K562 (cell line): ENCODE measurements around the gene CBX2. TPM values are rescaled to one million over a fixed set of nuclear protein-coding genes. Genes with fewer than 3 reads are reported as not detected.

ENCODE experiments used
- ATAC-seq: fragments of 200-7000 bp; cut with Tn5 transposase; 3 replicates; pipeline ENCODE4 v1.9.1; 2020; ENCODE audit warnings: moderate library complexity
- BruUV-seq: library from RNA; stranded (reverse); fragments of 400-500 nt; replicated peaks from 2 replicates; lab custom pipeline; 2021; lab: Mats Ljungman, UMichigan
- CTCF ChIA-PET: fragments of 300-600 bp; formaldehyde crosslinking; extraction: SDS; loops from one replicate; lab custom pipeline; 2021; ENCODE audit warnings: low intra/inter-chr PET ratio; lab: Yijun Ruan, JAX
- POLR2A ChIA-PET: fragments of 300-600, 350-650 bp; sonication (Branson Sonifier 250); formaldehyde crosslinking; extraction: SDS; loops from one replicate; lab custom pipeline; 2021; ENCODE audit warnings: antibody characterized with exemption, inconsistent platforms; lab: Yijun Ruan, JAX
- DNase-seq, 4 experiments: peaks; one replicate each; pipeline versions ENCODE4 v3.0.0 to v3.0.0-alpha.2; 2011 to 2018; ENCODE audit warnings: low spot score in 3 of 4, mixed read lengths in 3 of 4; ENCODE audit errors: extremely low read depth in 1 of 4
- FAIRE-seq: peaks from 2 replicates; lab custom pipeline; 2011; peaks lifted over from hg19 to GRCh38; lab: Jason Lieb, UNC
- H2AFZ ChIP-seq: 2 replicates; pipeline ENCODE4 v1.6.0; 2011; ENCODE audit warnings: low read depth, low read length, control low read depth, inconsistent platforms
- H3K27ac ChIP-seq: fragments of 200-600 bp; 3 replicates; pipeline ENCODE4 v1.8.0; 2011; ENCODE audit warnings: low read depth, mild to moderate bottlenecking, control low read depth, inconsistent platforms, low read length, moderate library complexity, mixed read lengths; ENCODE audit errors: extremely low read depth
- H3K27me3 ChIP-seq, 2 experiments: fragments of 300-600 bp in 1 of 2; 2 replicates in 1 of 2; 3 replicates in 1 of 2; pipeline versions ENCODE4 v1.6.0 to v1.8.0; 2011; ENCODE audit warnings: inconsistent platforms in 2 of 2, low read length in 2 of 2, mild to moderate bottlenecking in 1 of 2, mixed read lengths in 1 of 2, moderate library complexity in 1 of 2; ENCODE audit not compliant: control insufficient read depth in 2 of 2, insufficient read depth in 2 of 2
- H3K36me3 ChIP-seq: fragments of 300-600 bp; 3 replicates; pipeline ENCODE4 v1.8.0; 2011; ENCODE audit warnings: mild to moderate bottlenecking, low read length, inconsistent platforms; ENCODE audit not compliant: control insufficient read depth, insufficient read depth
- H3K4me1 ChIP-seq, 2 experiments: fragments of 200-600 bp in 1 of 2; replicated peaks in 1 of 2; 2 replicates in 1 of 2; 3 replicates in 1 of 2; pipeline versions ENCODE4 v1.5.1 to v1.8.0; 2011; ENCODE audit warnings: inconsistent platforms in 2 of 2, low read length in 2 of 2, mild to moderate bottlenecking in 1 of 2, mixed read lengths in 1 of 2, moderate library complexity in 1 of 2; ENCODE audit not compliant: control insufficient read depth in 2 of 2, insufficient read depth in 2 of 2
- H3K4me2 ChIP-seq: 2 replicates; pipeline ENCODE4 v1.6.1; 2011; ENCODE audit warnings: low read length, control low read depth, inconsistent platforms, mixed read lengths; ENCODE audit not compliant: insufficient read depth
- H3K4me3 ChIP-seq: fragments of 200-600 bp; sonication (generic), shearing (Covaris generic); 2 replicates; pipeline ENCODE4 v1.5.1; 2016; ENCODE audit warnings: control low read depth, inconsistent platforms
- H3K79me2 ChIP-seq: fragments of 200-600 bp; 3 replicates; pipeline ENCODE4 v1.8.0; 2011; ENCODE audit warnings: low read length, inconsistent platforms; ENCODE audit not compliant: control insufficient read depth, insufficient read depth
- H3K9ac ChIP-seq, 2 experiments: 2 replicates each; pipeline versions ENCODE4 v1.6.0 to v1.6.1; 2011; ENCODE audit warnings: low read depth in 2 of 2, low read length in 2 of 2, control low read depth in 1 of 2, inconsistent platforms in 1 of 2, mild to moderate bottlenecking in 1 of 2, mixed read lengths in 1 of 2; ENCODE audit not compliant: insufficient read depth in 1 of 2
- H3K9me1 ChIP-seq: one replicate; pipeline ENCODE4 v1.6.0; 2011; ENCODE audit warnings: inconsistent platforms, mild to moderate bottlenecking, low read length, moderate library complexity; ENCODE audit not compliant: control insufficient read depth, insufficient read depth
- H3K9me3 ChIP-seq: replicated peaks from 2 replicates; pipeline ENCODE4 v1.5.1; 2011; ENCODE audit warnings: low read depth, low read length, inconsistent platforms; ENCODE audit not compliant: control insufficient read depth, insufficient read depth
- H4K20me1 ChIP-seq: replicated peaks from 2 replicates; pipeline ENCODE4 v1.6.1; 2011; ENCODE audit warnings: low read length, inconsistent platforms, mixed read lengths; ENCODE audit not compliant: control insufficient read depth, insufficient read depth
- AFF1 ChIP-seq, 2 experiments: fragments of 450-650 bp; IDR thresholded peaks; 2 replicates each; pipeline ENCODE4 v1.6.1; 2018; ENCODE audit warnings: mild to moderate bottlenecking in 2 of 2, low read depth in 1 of 2; ENCODE audit not compliant: partially characterized antibody in 2 of 2
- ARID2 ChIP-seq: fragments of 450-650 bp; IDR thresholded peaks from 2 replicates; pipeline ENCODE4 v1.6.1; 2017; ENCODE audit warnings: antibody characterized with exemption, mild to moderate bottlenecking
- CEBPG ChIP-seq, 3 experiments: fragments of 200-800 bp in 1 of 3; sonication (Bioruptor generic) in 1 of 3; sonication (generic) in 1 of 3; formaldehyde crosslinking in 1 of 3; IDR thresholded peaks in 2 of 3; conservative IDR thresholded peaks in 1 of 3; 2 replicates each; pipeline versions ENCODE4 v1.6.1 to v1.8.0; 2016 to 2022; ENCODE audit warnings: missing compliant biosample characterization in 2 of 3, missing genetic modification characterization in 2 of 3, mild to moderate bottlenecking in 1 of 3, missing genetic modification reagents in 1 of 3
- MYNN ChIP-seq, 2 experiments: sonication (generic); formaldehyde crosslinking in 1 of 2; IDR thresholded peaks; 2 replicates each; pipeline versions ENCODE4 v1.5.0 to v1.6.1; 2016 to 2020; ENCODE audit warnings: antibody characterized with exemption in 1 of 2, missing genetic modification reagents in 1 of 2
- POLR2G ChIP-seq: fragments of 200-400 bp; formaldehyde crosslinking; IDR thresholded peaks from 2 replicates; pipeline ENCODE4 v1.6.1; 2017; ENCODE audit warnings: low read depth, mild to moderate bottlenecking, antibody characterized with exemption, low read length, moderate library complexity
- ZNF609 ChIP-seq: sonication (generic); formaldehyde crosslinking; IDR thresholded peaks from 2 replicates; pipeline ENCODE4 v1.8.1; 2023; ENCODE audit warnings: missing genetic modification reagents, mild to moderate bottlenecking, borderline replicate concordance
- WGBS: fragments of 100-300 bp; shearing (Covaris generic); methylation state at CpG from one replicate; pipeline ENCODE4 v1.1.6; 2016; ENCODE audit warnings: low coverage, mixed read lengths; ENCODE audit not compliant: insufficient coverage; ENCODE audit errors: missing lambda C conversion rate; 5-methylcytosine and 5-hydroxymethylcytosine counted together
- in situ Hi-C: fragments of 300-500 bp; cut with MboI; formaldehyde crosslinking; loops from 4 replicates; pipeline ENCODE4 v1.15.0; 2018; ENCODE audit warnings: inconsistent platforms, mixed read lengths
- intact Hi-C: fragments of 100-400 bp; cut with micrococcal nuclease; formaldehyde crosslinking; loops from 2 replicates; pipeline ENCODE4 v1.14.2; 2022
- polyA plus RNA-seq, 8 experiments: library from polyadenylated mRNA; depleted of rRNA in 4 of 8; stranded (reverse) in 5 of 8; unstranded in 3 of 8; fragments of >200 nt; fragmentation: Nextera tagmentation in 2 of 8; fragmentation: Illumina TruSeq in 1 of 8; extraction: Ambion mirVana in 2 of 8; extraction: Trizol in 1 of 8; gene quantifications; 2 replicates each; pipeline versions ENCODE4 v1.2.1 to v1.2.3, GENCODE V29; 2011 to 2014; ENCODE audit warnings: inconsistent platforms in 1 of 8, missing spikeins in 1 of 8
- total RNA-seq, 7 experiments: library from RNA; depleted of rRNA in 6 of 7; stranded (reverse); fragments of >200 nt in 6 of 7; fragmentation: Illumina TruSeq in 2 of 7; extraction: Trizol in 2 of 7; gene quantifications; 2 replicates each; pipeline versions ENCODE4 v1.2.1 to v1.2.3, GENCODE V29; 2011 to 2021; ENCODE audit warnings: low replicate concordance in 1 of 7
- TF ChIP-seq, protein P1 (sequence below), 2 experiments: fragments of 450-650 bp; conservative IDR thresholded peaks; 2 replicates each; pipeline ENCODE4 v1.6.1; 2017; ENCODE audit warnings: mild to moderate bottlenecking in 2 of 2, moderate library complexity in 2 of 2

Gene CBX2
- total and polyA plus RNA-seq, 9 of the 15 experiments (the other 6 are each of a cell fraction or from before 2014, with no cell fraction given), result 0.66 to 26.9 (median 13.9) TPM

GRCh38 chr17:79826841-79827578 lies 49.1 kb downstream of the CBX2 start:
- Histone ChIP-seq H4K20me1 (no peaks in the 10 kb centered on the region), H3K27me3 (no peaks in the 10 kb centered on the region), H3K27ac (peak overlapping the region; percentile 87), H2AFZ (peak overlapping the region; percentile 61), H3K9me1 (no peaks in the 10 kb centered on the region), H3K4me1 (peaks cover 65 to 76% of the 10 kb centered on the region in 2 experiments), H3K9ac (peak overlapping the region; percentile 77 to 87; a peak in 3 of 4 replicates), H3K4me2 (peak overlapping the region; percentile 90), H3K9me3 (no peaks in the 10 kb centered on the region), H3K36me3 (no peaks in the 10 kb centered on the region), H3K4me3 (peak overlapping the region; percentile 44), H3K79me2 (peaks cover 43% of the 10 kb centered on the region)
- CTCF ChIA-PET, result interaction anchor here (0.6 kb wide), 2 partner anchors 19 to 78 kb away, joined by 3 read pairs; no protein-coding TSS in a partner anchor
- DNase-seq (peak in 1 of 4 experiments; percentile 9), FAIRE-seq (no peak), ATAC-seq (no peak)
- 66% methylated on average over 26 of the region's 26 CpGs for WGBS
- no TSS peak for BruUV-seq
- POLR2A ChIA-PET, result interaction anchor here (0.9 to 17.8 kb wide), 5 partner anchors 8 to 33 kb away, joined by 3 to 386 read pairs (median 9); partner anchors contain the start of gene CBX4
- in situ Hi-C loops, result no loop called here
- intact Hi-C loops, result no loop called here
- TF ChIP-seq CEBPG (CRISPR knock-in tag; IDR thresholded peaks at IDR 0.05) (0 out of 2 replicates have a peak, but pooled peaks have one; percentile 9), CEBPG (tag; conservative IDR thresholded peaks at IDR 0.05 in 1 of 2, IDR thresholded peaks at IDR 0.05 in 1 of 2) (no peak), MYNN (IDR thresholded peaks at IDR 0.05) (peak; percentile 51; the same call in 1 of the 2 replicates), MYNN (CRISPR knock-in tag; IDR thresholded peaks at IDR 0.05) (no peak), AFF1 (IDR thresholded peaks at IDR 0.05; ENCODE audit: low read depth in 1 of 2, partially characterized antibody in 2 of 2) (peak in 1 of 2 experiments; percentile 96), ARID2 (peak; percentile 100), POLR2G (0 out of 2 replicates have a peak, but pooled peaks have one; percentile 15), ZNF609 (CRISPR knock-in tag) (no peak)
- TF ChIP-seq, protein P1, sequence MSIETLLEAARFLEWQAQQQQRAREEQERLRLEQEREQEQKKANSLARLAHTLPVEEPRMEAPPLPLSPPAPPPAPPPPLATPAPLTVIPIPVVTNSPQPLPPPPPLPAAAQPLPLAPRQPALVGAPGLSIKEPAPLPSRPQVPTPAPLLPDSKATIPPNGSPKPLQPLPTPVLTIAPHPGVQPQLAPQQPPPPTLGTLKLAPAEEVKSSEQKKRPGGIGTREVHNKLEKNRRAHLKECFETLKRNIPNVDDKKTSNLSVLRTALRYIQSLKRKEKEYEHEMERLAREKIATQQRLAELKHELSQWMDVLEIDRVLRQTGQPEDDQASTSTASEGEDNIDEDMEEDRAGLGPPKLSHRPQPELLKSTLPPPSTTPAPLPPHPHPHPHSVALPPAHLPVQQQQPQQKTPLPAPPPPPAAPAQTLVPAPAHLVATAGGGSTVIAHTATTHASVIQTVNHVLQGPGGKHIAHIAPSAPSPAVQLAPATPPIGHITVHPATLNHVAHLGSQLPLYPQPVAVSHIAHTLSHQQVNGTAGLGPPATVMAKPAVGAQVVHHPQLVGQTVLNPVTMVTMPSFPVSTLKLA (conservative IDR thresholded peaks at IDR 0.05), result peak in 1 of 2 experiments; percentile 31; a peak in 2 of 4 replicates
